Measurements from ENCODE around the gene GLDC. TPM values are rescaled to one million over a fixed set of nuclear protein-coding genes. Genes with fewer than 3 reads are reported as not detected.

GLDC gene
- total RNA-seq, 1 donor from 2014 or later, result 37.4 TPM

- no peak overlapping the region for H3K4me3 Mint-ChIP-seq
- H3K27ac Mint-ChIP-seq (ENCODE audit: unreplicated experiment), result no peak overlapping the region
- no peaks in the 10 kb centered on the region for H3K9me3 Mint-ChIP-seq
- no peak for TF ChIP-seq CTCF (conservative IDR thresholded peaks at IDR 0.05)
- peaks cover 10% of the 10 kb centered on the region for H3K4me1 Mint-ChIP-seq
- DNase-seq (ENCODE audit: low read depth, low spot score), result no peak
- H3K36me3 Mint-ChIP-seq (ENCODE audit: low read depth), result peaks cover 6% of the 10 kb centered on the region
- H3K27me3 Mint-ChIP-seq (ENCODE audit: low read depth), result no peaks in the 10 kb centered on the region
Observed at GRCh38 chr9:6562871-6563430, 82.6 kb downstream of the GLDC start.

- H3K9me3 Mint-ChIP-seq, result no peaks in the 10 kb centered on the region
- no peak overlapping the region for H3K27ac Mint-ChIP-seq (ENCODE audit: unreplicated experiment)
- no peak for TF ChIP-seq CTCF (conservative IDR thresholded peaks at IDR 0.05)
- H3K27me3 Mint-ChIP-seq (ENCODE audit: low read depth), result no peaks in the 10 kb centered on the region
- H3K4me3 Mint-ChIP-seq, result no peak overlapping the region
- peaks cover 6% of the 10 kb centered on the region for H3K36me3 Mint-ChIP-seq (ENCODE audit: low read depth)
- peaks cover 16% of the 10 kb centered on the region for H3K4me1 Mint-ChIP-seq
- no peak for DNase-seq (ENCODE audit: low read depth, low spot score)
Observed at GRCh38 chr9:6562201-6562600, 83.3 kb downstream of the GLDC start.

GRCh38 chr9:6557883-6558616 is 87.5 kb downstream of the GLDC start:
- peak overlapping the region; percentile 7 for H3K4me3 Mint-ChIP-seq
- no peak for TF ChIP-seq CTCF (conservative IDR thresholded peaks at IDR 0.05)
- no peaks in the 10 kb centered on the region for H3K27me3 Mint-ChIP-seq (ENCODE audit: low read depth)
- H3K9me3 Mint-ChIP-seq, result no peaks in the 10 kb centered on the region
- H3K4me1 Mint-ChIP-seq, result peaks cover 16% of the 10 kb centered on the region
- H3K36me3 Mint-ChIP-seq (ENCODE audit: low read depth), result peaks cover 6% of the 10 kb centered on the region
- H3K27ac Mint-ChIP-seq (ENCODE audit: unreplicated experiment), result no peak overlapping the region
- DNase-seq (ENCODE audit: low read depth, low spot score), result peak; percentile 25

GRCh38 chr9:6553866-6554265 is 91.7 kb downstream of the GLDC start:
- peaks cover 26% of the 10 kb centered on the region for H3K4me1 Mint-ChIP-seq
- H3K9me3 Mint-ChIP-seq, result no peaks in the 10 kb centered on the region
- no peak overlapping the region for H3K4me3 Mint-ChIP-seq
- no peak for TF ChIP-seq CTCF (conservative IDR thresholded peaks at IDR 0.05)
- peaks cover 2% of the 10 kb centered on the region for H3K36me3 Mint-ChIP-seq (ENCODE audit: low read depth)
- no peak overlapping the region for H3K27ac Mint-ChIP-seq (ENCODE audit: unreplicated experiment)
- H3K27me3 Mint-ChIP-seq (ENCODE audit: low read depth), result no peaks in the 10 kb centered on the region
- no peak for DNase-seq (ENCODE audit: low read depth, low spot score)

GRCh38 chr9:6552498-6553121 is 92.9 kb downstream of the GLDC start:
- peak overlapping the region; percentile 31 for H3K27ac Mint-ChIP-seq (ENCODE audit: unreplicated experiment)
- no peak overlapping the region for H3K4me3 Mint-ChIP-seq
- peaks cover 16% of the 10 kb centered on the region for H3K4me1 Mint-ChIP-seq
- H3K36me3 Mint-ChIP-seq (ENCODE audit: low read depth), result no peaks in the 10 kb centered on the region
- no peak for DNase-seq (ENCODE audit: low read depth, low spot score)
- H3K27me3 Mint-ChIP-seq (ENCODE audit: low read depth), result no peaks in the 10 kb centered on the region
- TF ChIP-seq CTCF (conservative IDR thresholded peaks at IDR 0.05), result no peak
- no peaks in the 10 kb centered on the region for H3K9me3 Mint-ChIP-seq

All from neural crest cell (in vitro differentiated cells).